SK-N-SH (cell line): ENCODE results near the gene CEP290.

Experiments
- EP300 ChIP-seq, 2 experiments: IDR thresholded peaks; 2 replicates each; pipeline versions ENCODE4 v1.4.0 to v1.6.1; 2012; ENCODE audit warnings: borderline replicate concordance in 1 of 2, low read depth in 1 of 2, low read length in 1 of 2
- FOXJ3 ChIP-seq: sonication (generic); formaldehyde crosslinking; IDR thresholded peaks from 2 replicates; pipeline ENCODE4 v1.5.1; 2020; ENCODE audit warnings: mild to moderate bottlenecking, missing genetic modification reagents
- FOXM1 ChIP-seq: IDR thresholded peaks from 2 replicates; pipeline ENCODE4 v1.4.0; 2012; ENCODE audit warnings: low read depth, mild to moderate bottlenecking
- GATA2 ChIP-seq: sonication (generic); formaldehyde crosslinking; IDR thresholded peaks from 2 replicates; pipeline ENCODE4 v1.5.0; 2020; ENCODE audit warnings: mild to moderate bottlenecking, missing genetic modification reagents
- JUND ChIP-seq: IDR thresholded peaks from 2 replicates; pipeline ENCODE4 v1.4.0; 2012
- POLR2AphosphoS5 ChIP-seq: IDR thresholded peaks from 2 replicates; pipeline ENCODE4 v1.6.1; 2012; ENCODE audit warnings: low read depth, low read length
- RCOR1 ChIP-seq: fragments of 150-350 bp; IDR thresholded peaks from 2 replicates; pipeline ENCODE4 v1.6.1; 2017; ENCODE audit warnings: antibody characterized with exemption, low read length
- RFX5 ChIP-seq: IDR thresholded peaks from 2 replicates; pipeline ENCODE4 v1.6.1; 2012; ENCODE audit warnings: mild to moderate bottlenecking, improper control_type of control experiment, low read length
- SMC3 ChIP-seq: IDR thresholded peaks from 2 replicates; pipeline ENCODE4 v1.6.1; 2012; ENCODE audit warnings: low read depth, low read length, improper control_type of control experiment
- TF ChIP-seq, protein P1 (sequence below): fragments of 200-600 bp; sonication (generic); IDR thresholded peaks from 2 replicates; pipeline ENCODE4 v1.6.1; 2017; ENCODE audit warnings: antibody characterized with exemption, mild to moderate bottlenecking, moderate library complexity

DNA sequence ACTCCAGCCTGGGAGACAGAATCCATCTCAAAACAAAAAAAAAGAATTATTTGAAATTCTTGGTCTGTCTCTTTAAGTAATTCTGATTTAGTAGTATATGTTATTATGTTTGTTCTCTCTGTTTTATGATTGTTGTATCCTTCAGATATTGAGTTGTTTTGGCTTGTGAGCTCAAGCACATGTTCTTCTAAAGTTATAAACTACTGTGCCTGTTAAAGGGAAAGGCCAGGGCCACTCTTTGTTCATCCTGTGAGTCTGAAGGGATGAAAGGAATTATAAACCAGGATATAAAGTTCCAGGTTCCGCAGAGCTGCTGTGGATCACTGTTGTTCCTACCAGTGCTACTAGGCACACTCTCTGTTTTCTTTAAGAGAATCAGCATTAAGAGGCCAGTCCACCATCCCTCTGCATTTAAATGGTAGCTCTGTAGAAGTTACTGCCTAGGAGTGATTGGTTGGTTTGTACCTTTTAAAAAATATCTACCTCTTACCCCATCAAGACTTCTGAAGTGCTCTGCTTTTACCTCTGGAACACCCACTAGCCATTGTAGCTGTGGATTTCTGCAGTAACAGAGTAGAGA is 14.3 kb upstream of the CEP290 start:
- TF ChIP-seq, protein P1, sequence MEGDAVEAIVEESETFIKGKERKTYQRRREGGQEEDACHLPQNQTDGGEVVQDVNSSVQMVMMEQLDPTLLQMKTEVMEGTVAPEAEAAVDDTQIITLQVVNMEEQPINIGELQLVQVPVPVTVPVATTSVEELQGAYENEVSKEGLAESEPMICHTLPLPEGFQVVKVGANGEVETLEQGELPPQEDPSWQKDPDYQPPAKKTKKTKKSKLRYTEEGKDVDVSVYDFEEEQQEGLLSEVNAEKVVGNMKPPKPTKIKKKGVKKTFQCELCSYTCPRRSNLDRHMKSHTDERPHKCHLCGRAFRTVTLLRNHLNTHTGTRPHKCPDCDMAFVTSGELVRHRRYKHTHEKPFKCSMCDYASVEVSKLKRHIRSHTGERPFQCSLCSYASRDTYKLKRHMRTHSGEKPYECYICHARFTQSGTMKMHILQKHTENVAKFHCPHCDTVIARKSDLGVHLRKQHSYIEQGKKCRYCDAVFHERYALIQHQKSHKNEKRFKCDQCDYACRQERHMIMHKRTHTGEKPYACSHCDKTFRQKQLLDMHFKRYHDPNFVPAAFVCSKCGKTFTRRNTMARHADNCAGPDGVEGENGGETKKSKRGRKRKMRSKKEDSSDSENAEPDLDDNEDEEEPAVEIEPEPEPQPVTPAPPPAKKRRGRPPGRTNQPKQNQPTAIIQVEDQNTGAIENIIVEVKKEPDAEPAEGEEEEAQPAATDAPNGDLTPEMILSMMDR: no peak
- TF ChIP-seq JUND (no peak), RFX5 (no peak), RCOR1 (no peak), POLR2AphosphoS5 (no peak), FOXM1 (no peak), EP300 (IDR thresholded peaks at IDR 0.05; ENCODE audit: borderline replicate concordance in 1 of 2, low read depth in 1 of 2, low read length in 1 of 2) (no peak), GATA2 (CRISPR knock-in tag) (no peak), FOXJ3 (CRISPR knock-in tag) (no peak), SMC3 (no peak)
